PFSK-1 (cell line): ENCODE results near the gene LAMB4.

Experiments
- FOXP2 ChIP-seq: optimal IDR thresholded peaks from 2 replicates; pipeline ENCODE3; 2011; ENCODE audit warnings: borderline replicate concordance, control low read depth, inconsistent platforms; ENCODE audit not compliant: insufficient read depth; ENCODE audit errors: extremely low read length, extremely low read depth
- POLR2AphosphoS5 ChIP-seq: IDR thresholded peaks from 2 replicates; pipeline ENCODE4 v1.6.1; 2012; ENCODE audit warnings: low read depth, mild to moderate bottlenecking, control low read depth, low read length, moderate library complexity
- REST ChIP-seq, 2 experiments: IDR thresholded peaks; 2 replicates each; pipeline versions ENCODE4 v1.6.1 to v1.8.0; 2011 to 2012; ENCODE audit warnings: low read depth in 2 of 2, low read length in 2 of 2, control low read depth in 1 of 2, inconsistent platforms in 1 of 2, mild to moderate bottlenecking in 1 of 2, moderate library complexity in 1 of 2; ENCODE audit not compliant: insufficient read depth in 1 of 2
- SIN3A ChIP-seq: IDR thresholded peaks from 2 replicates; pipeline ENCODE4 v1.6.1; 2012; ENCODE audit warnings: mild to moderate bottlenecking, low read length, moderate library complexity, borderline replicate concordance; ENCODE audit not compliant: insufficient read depth
- TAF1 ChIP-seq: IDR thresholded peaks from 2 replicates; pipeline ENCODE4 v1.6.1; 2012; ENCODE audit warnings: low read length, control low read depth, borderline replicate concordance; ENCODE audit not compliant: insufficient read depth

- TF ChIP-seq SIN3A (no peak), REST (IDR thresholded peaks at IDR 0.05; ENCODE audit: insufficient read depth in 1 of 2, low read depth in 2 of 2, low read length in 2 of 2) (no peak), POLR2AphosphoS5 (no peak), FOXP2 (no peak), TAF1 (no peak)
These were observed 22.0 kb upstream of the LAMB4 start for GRCh38 chr7:108152198-108152597.
